OCI-LY1 (cell line): ENCODE data around the gene NEDD4L.
"Not testable (repeated sequence)": the region's sequence is repeated elsewhere in the genome, so short reads cannot be mapped to it uniquely, and the experiment has no call there.

Source experiments
- H2AFZ ChIP-seq: fragments of 200-600 bp; sonication (generic), shearing (Covaris generic); 2 replicates; pipeline ENCODE4 v1.6.0; 2014; ENCODE audit warnings: antibody characterized with exemption, mild to moderate bottlenecking, low read length
- H3F3A ChIP-seq: fragments of 200-600 bp; sonication (generic), shearing (Covaris generic); 2 replicates; pipeline ENCODE4 v1.6.0; 2014; ENCODE audit warnings: mild to moderate bottlenecking, antibody characterized with exemption, low read length, moderate library complexity; ENCODE audit not compliant: insufficient read depth
- H3K27ac ChIP-seq: fragments of 200-600 bp; sonication (generic); 2 replicates; pipeline ENCODE4 v1.5.1; 2014; ENCODE audit warnings: low read length, mixed run types, mild to moderate bottlenecking, low read depth; ENCODE audit not compliant: poor library complexity, severe bottlenecking
- H3K27me3 ChIP-seq: fragments of 200-600 bp; sonication (generic); 2 replicates; pipeline ENCODE4 v1.6.0; 2014; ENCODE audit warnings: antibody characterized with exemption, mild to moderate bottlenecking, low read length, moderate library complexity; ENCODE audit not compliant: insufficient read depth
- H3K36me3 ChIP-seq: fragments of 200-600 bp; sonication (generic); 2 replicates; pipeline ENCODE4 v1.6.1; 2014; ENCODE audit warnings: mild to moderate bottlenecking, antibody characterized with exemption, low read length, moderate library complexity, mixed read lengths; ENCODE audit not compliant: insufficient read depth
- H3K4me1 ChIP-seq: fragments of 200-600 bp; sonication (generic); 2 replicates; pipeline ENCODE4 v1.5.1; 2014; ENCODE audit warnings: mild to moderate bottlenecking, low read length, moderate library complexity; ENCODE audit not compliant: insufficient read depth, severe bottlenecking
- H3K4me2 ChIP-seq: fragments of 200-600 bp; sonication (generic), shearing (Covaris generic); 2 replicates; pipeline ENCODE4 v1.6.1; 2014; ENCODE audit warnings: low read length
- H3K4me3 ChIP-seq: fragments of 200-600 bp; sonication (generic); 2 replicates; pipeline ENCODE4 v1.5.1; 2014; ENCODE audit warnings: low read length, low read depth, mild to moderate bottlenecking, mixed read lengths; ENCODE audit not compliant: poor library complexity, severe bottlenecking
- H3K79me2 ChIP-seq: fragments of 200-600 bp; shearing (Covaris generic); 2 replicates; pipeline ENCODE4 v1.6.1; 2016; ENCODE audit warnings: mixed run types, low read length, mixed read lengths; ENCODE audit not compliant: insufficient read depth
- H3K9ac ChIP-seq: fragments of 200-600 bp; sonication (generic), shearing (Covaris generic); 2 replicates; pipeline ENCODE4 v1.6.1; 2014; ENCODE audit warnings: mild to moderate bottlenecking, low read length, mixed read lengths
- H3K9me2 ChIP-seq: fragments of 200-600 bp; sonication (generic), shearing (Covaris generic); 2 replicates; pipeline ENCODE4 v1.6.1; 2014; ENCODE audit warnings: low read depth, mild to moderate bottlenecking, low read length, mixed read lengths
- H3K9me3 ChIP-seq: fragments of 200-600 bp; shearing (Covaris generic); 2 replicates; pipeline ENCODE4 v1.6.1; 2014; ENCODE audit warnings: low read length, mixed read lengths
- H4K20me1 ChIP-seq: fragments of 200-600 bp; sonication (generic), shearing (Covaris generic); 2 replicates; pipeline ENCODE4 v1.6.0; 2016; ENCODE audit warnings: mild to moderate bottlenecking, low read length; ENCODE audit not compliant: insufficient read depth
- CTCF ChIP-seq: fragments of 200-600 bp; sonication (generic), shearing (Covaris generic); IDR thresholded peaks from 2 replicates; pipeline ENCODE4 v1.5.1; 2017; ENCODE audit warnings: mild to moderate bottlenecking, antibody characterized with exemption, low read length, moderate library complexity, mixed read lengths
- EZH2 ChIP-seq: fragments of 200-600 bp; sonication (generic), shearing (Covaris generic); IDR thresholded peaks from 2 replicates; pipeline ENCODE4 v1.8.0; 2017; ENCODE audit warnings: borderline replicate concordance, mixed run types, mild to moderate bottlenecking, antibody characterized with exemption, low read length, moderate library complexity, mixed read lengths

The NEDD4L gene

GRCh38 chr18:58379443-58379842, 335.4 kb downstream of the NEDD4L start:
- H3K9me3 ChIP-seq = no peaks in the 10 kb centered on the region
- TF ChIP-seq EZH2 (no peak), CTCF (no peak)

GRCh38 chr18:58380113-58380512, 336.1 kb downstream of the NEDD4L start:
- H3K9me3 ChIP-seq, H3K36me3 ChIP-seq, H3K9me2 ChIP-seq, H3K4me3 ChIP-seq, H3K27ac ChIP-seq, H3K9ac ChIP-seq, H3K4me1 ChIP-seq, H3K79me2 ChIP-seq, H3F3A ChIP-seq, H4K20me1 ChIP-seq, H2AFZ ChIP-seq, H3K27me3 ChIP-seq, H3K4me2 ChIP-seq: not testable (repeated sequence)

More at GRCh38 chr18:58379443-58379842, 335.4 kb downstream of the NEDD4L start:
- H3K4me2 ChIP-seq = no peak overlapping the region
- H3K79me2 ChIP-seq = no peaks in the 10 kb centered on the region
- H3K27ac ChIP-seq = no peak overlapping the region
- no peak overlapping the region for H2AFZ ChIP-seq
- no peaks in the 10 kb centered on the region for H3K36me3 ChIP-seq
- no peak overlapping the region for H3K4me3 ChIP-seq
- no peaks in the 10 kb centered on the region for H4K20me1 ChIP-seq
- no peak overlapping the region for H3K9ac ChIP-seq
- no peaks in the 10 kb centered on the region for H3K9me2 ChIP-seq
- H3K27me3 ChIP-seq = no peaks in the 10 kb centered on the region; the same call in 1 of the 2 replicates
- H3F3A ChIP-seq = no peaks in the 10 kb centered on the region
- no peaks in the 10 kb centered on the region for H3K4me1 ChIP-seq

DNA sequence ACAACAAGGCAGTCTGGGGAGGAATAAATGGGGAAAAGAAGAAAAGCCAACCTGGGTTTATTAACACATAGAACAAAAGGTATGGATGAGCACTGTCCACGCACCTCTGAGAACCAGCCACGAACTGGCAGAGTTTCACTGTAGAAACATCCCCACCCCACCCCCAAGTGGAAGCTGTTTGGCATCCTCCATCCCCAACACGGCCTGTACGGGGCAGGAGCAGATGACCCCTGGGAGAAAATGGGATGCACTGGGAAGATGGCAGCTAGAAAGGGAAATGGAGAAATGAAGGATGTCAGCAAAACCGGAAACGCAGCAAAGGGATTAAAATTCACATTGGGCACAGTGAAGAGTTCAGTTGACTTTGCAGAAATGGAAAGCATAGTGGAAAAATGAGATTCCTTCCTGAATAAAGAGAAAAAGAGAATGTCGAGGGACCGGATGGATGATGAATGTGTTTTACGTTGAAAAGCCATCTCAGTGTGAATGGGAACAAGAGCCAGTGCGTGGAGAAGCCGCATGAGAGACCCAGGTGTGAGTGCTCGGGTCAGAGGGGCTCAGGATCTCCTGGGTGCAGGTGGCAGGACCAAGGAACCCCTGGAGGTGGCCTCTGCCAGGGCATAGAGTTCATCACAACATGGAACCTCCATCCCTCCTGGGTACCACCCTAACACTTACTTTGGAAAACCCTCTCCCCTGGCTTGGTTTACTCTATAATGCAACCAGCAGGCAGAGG, 337.8 kb downstream of the NEDD4L start:
- H3K9me2 ChIP-seq = no peaks in the 10 kb centered on the region
- H3K9ac ChIP-seq = no peak overlapping the region
- no peak overlapping the region for H3K4me2 ChIP-seq
- no peak for TF ChIP-seq EZH2
- TF ChIP-seq CTCF = no peak
- H3K4me3 ChIP-seq = no peak overlapping the region
- H3K27ac ChIP-seq = no peak overlapping the region
- H3K36me3 ChIP-seq = no peaks in the 10 kb centered on the region
- H2AFZ ChIP-seq = no peak overlapping the region
- H3F3A ChIP-seq = no peaks in the 10 kb centered on the region
- H3K27me3 ChIP-seq = no peaks in the 10 kb centered on the region; the same call in 1 of the 2 replicates
- H3K79me2 ChIP-seq = no peaks in the 10 kb centered on the region
- H4K20me1 ChIP-seq = no peaks in the 10 kb centered on the region
- no peaks in the 10 kb centered on the region for H3K4me1 ChIP-seq
- H3K9me3 ChIP-seq = no peaks in the 10 kb centered on the region

DNA sequence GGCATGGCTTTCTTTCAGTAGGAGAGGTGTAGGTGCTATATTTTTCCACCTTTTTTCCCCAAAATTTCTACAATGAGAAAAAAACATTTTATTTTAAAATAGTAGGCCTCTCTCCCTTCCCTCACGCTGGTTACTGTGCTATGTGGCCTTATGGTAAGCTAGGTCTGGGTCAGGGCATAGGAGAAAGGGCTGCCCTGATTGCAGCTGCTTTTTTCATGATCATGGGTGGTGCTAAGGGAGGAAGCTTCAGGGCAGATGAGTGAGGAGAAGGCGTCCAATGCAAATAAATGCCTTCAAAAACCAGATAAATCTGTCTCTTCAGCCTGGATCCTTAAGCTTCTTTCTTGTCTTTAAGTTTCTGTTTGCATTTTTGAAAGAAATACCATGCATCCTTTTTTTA, 338.4 kb downstream of the NEDD4L start:
- Histone ChIP-seq H3K27me3 (no peaks in the 10 kb centered on the region; the same call in 1 of the 2 replicates), H4K20me1 (no peaks in the 10 kb centered on the region), H3K79me2 (no peaks in the 10 kb centered on the region), H3K36me3 (no peaks in the 10 kb centered on the region), H3K4me1 (no peaks in the 10 kb centered on the region), H3F3A (no peaks in the 10 kb centered on the region), H3K4me2 (no peak overlapping the region), H3K9ac (no peak overlapping the region), H3K27ac (no peak overlapping the region), H2AFZ (no peak overlapping the region), H3K9me2 (no peaks in the 10 kb centered on the region), H3K4me3 (no peak overlapping the region), H3K9me3 (no peaks in the 10 kb centered on the region)
- no peak for TF ChIP-seq CTCF
- TF ChIP-seq EZH2 = no peak
